ENCODE results near the gene LMBRD2.
"Not testable (repeated sequence)": the region's sequence is repeated elsewhere in the genome, so short reads cannot be mapped to it uniquely, and the experiment has no call there.

Gene LMBRD2

GRCh38 chr5:36151434-36152323 is at the start of gene LMBRD2, which contains the start of gene SKP2:
TSS of gene LMBRD2 (minus strand) at chr5:36151887. CDS start at chr5:36143349, 8,538 bp downstream.
TSS of gene SKP2 (plus strand) at chr5:36152111. CDS start at chr5:36152263, 152 bp downstream.
- peak; percentile 99 for DNase-seq

- no peak for DNase-seq
Observed at GRCh38 chr5:36200513-36200912, 48.8 kb upstream of the LMBRD2 start.

- no peak for DNase-seq
Observed at GRCh38 chr5:36199620-36200019, 47.9 kb upstream of the LMBRD2 start.

- not testable (repeated sequence) for DNase-seq
Observed at GRCh38 chr5:36198783-36199182, 47.1 kb upstream of the LMBRD2 start.

- no peak for DNase-seq
Observed at GRCh38 chr5:36198281-36198680, 46.6 kb upstream of the LMBRD2 start.

- DNase-seq, result no peak
Observed at GRCh38 chr5:36193746-36194145, 42.1 kb upstream of the LMBRD2 start.

GRCh38 chr5:36184408-36184807 is 32.7 kb upstream of the LMBRD2 start:
- not testable (repeated sequence) for DNase-seq

- no peak for DNase-seq
Observed at GRCh38 chr5:36181774-36182173, 30.1 kb upstream of the LMBRD2 start.

GRCh38 chr5:36180556-36181350 is 29.1 kb upstream of the LMBRD2 start:
- DNase-seq, result no peak

GRCh38 chr5:36179950-36180349 is 28.3 kb upstream of the LMBRD2 start:
- DNase-seq, result no peak

GRCh38 chr5:36178524-36178890 is 26.8 kb upstream of the LMBRD2 start:
- DNase-seq, result no peak

GRCh38 chr5:36177715-36178523 is 26.2 kb upstream of the LMBRD2 start:
- peak; percentile 53 for DNase-seq

GRCh38 chr5:36177154-36177553 is 25.5 kb upstream of the LMBRD2 start:
- DNase-seq, result no peak

- DNase-seq, result no peak
Observed at GRCh38 chr5:36175043-36175442, 23.4 kb upstream of the LMBRD2 start.

GRCh38 chr5:36174119-36174518 is 22.4 kb upstream of the LMBRD2 start:
- no peak for DNase-seq

- no peak for DNase-seq
Observed at GRCh38 chr5:36173426-36173825, 21.7 kb upstream of the LMBRD2 start.

- peak; percentile 27 for DNase-seq
Observed at GRCh38 chr5:36172599-36172998, 20.9 kb upstream of the LMBRD2 start.

GRCh38 chr5:36170832-36171424 is 19.2 kb upstream of the LMBRD2 start:
- no peak for DNase-seq

- no peak for DNase-seq
Observed at GRCh38 chr5:36168737-36169136, 17.1 kb upstream of the LMBRD2 start.

- DNase-seq, result no peak
Observed at GRCh38 chr5:36164461-36164860, 12.8 kb upstream of the LMBRD2 start.

GRCh38 chr5:36162810-36163486 is 11.3 kb upstream of the LMBRD2 start:
- DNase-seq, result no peak

GRCh38 chr5:36161361-36161760 is 9.7 kb upstream of the LMBRD2 start:
- DNase-seq, result no peak
